Stimulated activated effector memory CD8-positive, alpha-beta T cell treated with anti-CD3 and anti-CD28 coated beads, Interleukin-12 subunit alpha, Interleukin-12 subunit beta, amount 100 ng/mL, for 72 hours (primary cell): ENCODE measurements around the gene CNMD.

ENCODE experiments used
- ATAC-seq: fragments of 150-1000 bp; cut with Tn5 transposase; 2 replicates; pipeline ENCODE4 v1.10.0; 2021
- DNase-seq, 2 donors: peaks; one replicate each; pipeline ENCODE4 v3.0.0; 2021 to 2022; ENCODE audit warnings: low spot score in 2 of 2
- H3K27ac Mint-ChIP-seq: one replicate; pipeline ENCODE4 v1.8.0; 2022; ENCODE audit warnings: mild to moderate bottlenecking, mixed read lengths
- H3K36me3 Mint-ChIP-seq: one replicate; pipeline ENCODE4 v1.8.0; 2022; ENCODE audit warnings: mild to moderate bottlenecking, mixed read lengths
- H3K4me1 Mint-ChIP-seq: one replicate; pipeline ENCODE4 v1.8.0; 2022; ENCODE audit warnings: mixed read lengths
- H3K4me3 Mint-ChIP-seq: one replicate; pipeline ENCODE4 v1.8.0; 2022; ENCODE audit warnings: mild to moderate bottlenecking, mixed read lengths
- H3K9me3 Mint-ChIP-seq: one replicate; pipeline ENCODE4 v1.8.0; 2022; ENCODE audit warnings: mixed read lengths

Gene CNMD

GRCh38 chr13:52677823-52678222 lies 61.8 kb downstream of the CNMD start:
- Mint-ChIP-seq H3K36me3 (peaks cover 93% of the 10 kb centered on the region), H3K4me3 (no peak overlapping the region), H3K4me1 (no peaks in the 10 kb centered on the region), H3K9me3 (no peaks in the 10 kb centered on the region), H3K27ac (peak overlapping the region; percentile 68)
- ATAC-seq (no peak), DNase-seq (no peak)

GRCh38 chr13:52673465-52673864 lies 66.2 kb downstream of the CNMD start:
- ATAC-seq (no peak), DNase-seq (no peak)
- no peak overlapping the region for H3K4me3 Mint-ChIP-seq
- H3K36me3 Mint-ChIP-seq: peaks cover 63% of the 10 kb centered on the region
- no peak overlapping the region for H3K27ac Mint-ChIP-seq
- no peaks in the 10 kb centered on the region for H3K4me1 Mint-ChIP-seq
- H3K9me3 Mint-ChIP-seq: no peaks in the 10 kb centered on the region

- H3K9me3 Mint-ChIP-seq: no peaks in the 10 kb centered on the region
- ATAC-seq (no peak), DNase-seq (no peak)
- H3K4me1 Mint-ChIP-seq: peaks cover 10% of the 10 kb centered on the region
- H3K27ac Mint-ChIP-seq: no peak overlapping the region
- peaks cover 36% of the 10 kb centered on the region for H3K36me3 Mint-ChIP-seq
- H3K4me3 Mint-ChIP-seq: no peak overlapping the region
Measured at GRCh38 chr13:52670726-52671125, 68.9 kb downstream of the CNMD start.

GRCh38 chr13:52669677-52670076 lies 69.9 kb downstream of the CNMD start:
- DNase-seq (no peak), ATAC-seq (no peak)
- no peak overlapping the region for H3K27ac Mint-ChIP-seq
- H3K9me3 Mint-ChIP-seq: no peaks in the 10 kb centered on the region
- H3K36me3 Mint-ChIP-seq: peaks cover 30% of the 10 kb centered on the region
- no peak overlapping the region for H3K4me3 Mint-ChIP-seq
- peaks cover 10% of the 10 kb centered on the region for H3K4me1 Mint-ChIP-seq

- ATAC-seq (peak; percentile 56), DNase-seq (no peak)
- Mint-ChIP-seq H3K36me3 (no peaks in the 10 kb centered on the region), H3K4me1 (peaks cover 10% of the 10 kb centered on the region), H3K27ac (no peak overlapping the region), H3K9me3 (no peaks in the 10 kb centered on the region), H3K4me3 (no peak overlapping the region)
Measured at GRCh38 chr13:52665325-52665724, 74.3 kb downstream of the CNMD start.

GRCh38 chr13:52664272-52664671 lies 75.3 kb downstream of the CNMD start:
- Mint-ChIP-seq H3K4me3 (no peak overlapping the region), H3K27ac (no peak overlapping the region), H3K4me1 (peaks cover 10% of the 10 kb centered on the region), H3K9me3 (no peaks in the 10 kb centered on the region), H3K36me3 (no peaks in the 10 kb centered on the region)
- DNase-seq (no peak), ATAC-seq (no peak)

- Mint-ChIP-seq H3K9me3 (no peaks in the 10 kb centered on the region), H3K36me3 (peaks cover 5% of the 10 kb centered on the region), H3K4me1 (no peaks in the 10 kb centered on the region), H3K27ac (no peak overlapping the region), H3K4me3 (no peak overlapping the region)
- ATAC-seq (no peak), DNase-seq (no peak)
Measured at GRCh38 chr13:52659340-52659739, 80.3 kb downstream of the CNMD start.
